ENCODE results near the gene DGCR6.
"Not testable (repeated sequence)": the region's sequence is repeated elsewhere in the genome, so short reads cannot be mapped to it uniquely, and the experiment has no call there.

- not testable (repeated sequence) for TF ChIP-seq CTCF (optimal IDR thresholded peaks at IDR 0.05 in 1 of 3, IDR thresholded peaks at IDR 0.05 in 1 of 3, conservative IDR thresholded peaks at IDR 0.05 in 1 of 3; ENCODE audit: extremely low read depth in 1 of 3, insufficient read depth in 2 of 3, low read length in 3 of 3); EZH2 (IDR thresholded peaks at IDR 0.05; ENCODE audit: low read length)
Measured at GRCh38 chr22:18859314-18859713, 46.8 kb upstream of the DGCR6 start.
